K562 (cell line): ENCODE data around the gene EPHA1. TPM values are rescaled to one million over a fixed set of nuclear protein-coding genes. Genes with fewer than 3 reads are reported as not detected.

Experiments used
- ATAC-seq: fragments of 200-7000 bp; cut with Tn5 transposase; 3 replicates; pipeline ENCODE4 v1.9.1; 2020; ENCODE audit warnings: moderate library complexity
- BruUV-seq: library from RNA; stranded (reverse); fragments of 400-500 nt; replicated peaks from 2 replicates; lab custom pipeline; 2021; lab: Mats Ljungman, UMichigan
- CTCF ChIA-PET: fragments of 300-600 bp; formaldehyde crosslinking; extraction: SDS; loops from one replicate; lab custom pipeline; 2021; ENCODE audit warnings: low intra/inter-chr PET ratio; lab: Yijun Ruan, JAX
- POLR2A ChIA-PET: fragments of 300-600, 350-650 bp; sonication (Branson Sonifier 250); formaldehyde crosslinking; extraction: SDS; loops from one replicate; lab custom pipeline; 2021; ENCODE audit warnings: antibody characterized with exemption, inconsistent platforms; lab: Yijun Ruan, JAX
- DNase-seq, 4 experiments: peaks; one replicate each; pipeline versions ENCODE4 v3.0.0 to v3.0.0-alpha.2; 2011 to 2018; ENCODE audit warnings: low spot score in 3 of 4, mixed read lengths in 3 of 4; ENCODE audit errors: extremely low read depth in 1 of 4
- FAIRE-seq: peaks from 2 replicates; lab custom pipeline; 2011; peaks lifted over from hg19 to GRCh38; lab: Jason Lieb, UNC
- H2AFZ ChIP-seq: 2 replicates; pipeline ENCODE4 v1.6.0; 2011; ENCODE audit warnings: low read depth, low read length, control low read depth, inconsistent platforms
- H3K27ac ChIP-seq: fragments of 200-600 bp; 3 replicates; pipeline ENCODE4 v1.8.0; 2011; ENCODE audit warnings: low read depth, mild to moderate bottlenecking, control low read depth, inconsistent platforms, low read length, moderate library complexity, mixed read lengths; ENCODE audit errors: extremely low read depth
- H3K27me3 ChIP-seq, 2 experiments: fragments of 300-600 bp in 1 of 2; 2 replicates in 1 of 2; 3 replicates in 1 of 2; pipeline versions ENCODE4 v1.6.0 to v1.8.0; 2011; ENCODE audit warnings: inconsistent platforms in 2 of 2, low read length in 2 of 2, mild to moderate bottlenecking in 1 of 2, mixed read lengths in 1 of 2, moderate library complexity in 1 of 2; ENCODE audit not compliant: control insufficient read depth in 2 of 2, insufficient read depth in 2 of 2
- H3K36me3 ChIP-seq: fragments of 300-600 bp; 3 replicates; pipeline ENCODE4 v1.8.0; 2011; ENCODE audit warnings: mild to moderate bottlenecking, low read length, inconsistent platforms; ENCODE audit not compliant: control insufficient read depth, insufficient read depth
- H3K4me1 ChIP-seq, 2 experiments: fragments of 200-600 bp in 1 of 2; replicated peaks in 1 of 2; 2 replicates in 1 of 2; 3 replicates in 1 of 2; pipeline versions ENCODE4 v1.5.1 to v1.8.0; 2011; ENCODE audit warnings: inconsistent platforms in 2 of 2, low read length in 2 of 2, mild to moderate bottlenecking in 1 of 2, mixed read lengths in 1 of 2, moderate library complexity in 1 of 2; ENCODE audit not compliant: control insufficient read depth in 2 of 2, insufficient read depth in 2 of 2
- H3K4me2 ChIP-seq: 2 replicates; pipeline ENCODE4 v1.6.1; 2011; ENCODE audit warnings: low read length, control low read depth, inconsistent platforms, mixed read lengths; ENCODE audit not compliant: insufficient read depth
- H3K4me3 ChIP-seq: fragments of 200-600 bp; sonication (generic), shearing (Covaris generic); 2 replicates; pipeline ENCODE4 v1.5.1; 2016; ENCODE audit warnings: control low read depth, inconsistent platforms
- H3K79me2 ChIP-seq: fragments of 200-600 bp; 3 replicates; pipeline ENCODE4 v1.8.0; 2011; ENCODE audit warnings: low read length, inconsistent platforms; ENCODE audit not compliant: control insufficient read depth, insufficient read depth
- H3K9ac ChIP-seq, 2 experiments: 2 replicates each; pipeline versions ENCODE4 v1.6.0 to v1.6.1; 2011; ENCODE audit warnings: low read depth in 2 of 2, low read length in 2 of 2, control low read depth in 1 of 2, inconsistent platforms in 1 of 2, mild to moderate bottlenecking in 1 of 2, mixed read lengths in 1 of 2; ENCODE audit not compliant: insufficient read depth in 1 of 2
- H3K9me1 ChIP-seq: one replicate; pipeline ENCODE4 v1.6.0; 2011; ENCODE audit warnings: inconsistent platforms, mild to moderate bottlenecking, low read length, moderate library complexity; ENCODE audit not compliant: control insufficient read depth, insufficient read depth
- H3K9me3 ChIP-seq: replicated peaks from 2 replicates; pipeline ENCODE4 v1.5.1; 2011; ENCODE audit warnings: low read depth, low read length, inconsistent platforms; ENCODE audit not compliant: control insufficient read depth, insufficient read depth
- H4K20me1 ChIP-seq: replicated peaks from 2 replicates; pipeline ENCODE4 v1.6.1; 2011; ENCODE audit warnings: low read length, inconsistent platforms, mixed read lengths; ENCODE audit not compliant: control insufficient read depth, insufficient read depth
- CBFA2T3 ChIP-seq: fragments of 450-650 bp; IDR thresholded peaks from 2 replicates; pipeline ENCODE4 v1.6.1; 2017
- FUS ChIP-seq: fragments of 200-400 bp; formaldehyde crosslinking; optimal IDR thresholded peaks from 2 replicates; pipeline ENCODE3; 2017; ENCODE audit warnings: low read depth, low read length
- KLF13 ChIP-seq: fragments of 450-650 bp; IDR thresholded peaks from 2 replicates; pipeline ENCODE4 v1.6.1; 2016; ENCODE audit warnings: missing genetic modification characterization, low read depth, mild to moderate bottlenecking, missing compliant biosample characterization, moderate library complexity, borderline replicate concordance
- NR2C1 ChIP-seq, 2 experiments: fragments of 450-650 bp; IDR thresholded peaks; 2 replicates each; pipeline ENCODE4 v1.6.1; 2017; ENCODE audit warnings: mild to moderate bottlenecking in 2 of 2, antibody characterized with exemption in 1 of 2, inconsistent platforms in 1 of 2, missing compliant biosample characterization in 1 of 2, missing genetic modification characterization in 1 of 2
- PHF21A ChIP-seq: fragments of 450-650 bp; IDR thresholded peaks from 2 replicates; pipeline ENCODE4 v1.6.1; 2017; ENCODE audit warnings: low read depth, borderline replicate concordance
- ZNF778 ChIP-seq: fragments of 450-650 bp; formaldehyde crosslinking; IDR thresholded peaks from 2 replicates; pipeline ENCODE4 v1.4.0; 2020; ENCODE audit warnings: mild to moderate bottlenecking, moderate library complexity
- ZNF79 ChIP-seq: fragments of 250-450 bp; sonication (Bioruptor Pico); IDR thresholded peaks from 2 replicates; pipeline ENCODE4 v1.4.0; 2020; ENCODE audit warnings: low read depth, mild to moderate bottlenecking, moderate library complexity
- WGBS: fragments of 100-300 bp; shearing (Covaris generic); methylation state at CpG from one replicate; pipeline ENCODE4 v1.1.6; 2016; ENCODE audit warnings: low coverage, mixed read lengths; ENCODE audit not compliant: insufficient coverage; ENCODE audit errors: missing lambda C conversion rate; 5-methylcytosine and 5-hydroxymethylcytosine counted together
- in situ Hi-C: fragments of 300-500 bp; cut with MboI; formaldehyde crosslinking; loops from 4 replicates; pipeline ENCODE4 v1.15.0; 2018; ENCODE audit warnings: inconsistent platforms, mixed read lengths
- intact Hi-C: fragments of 100-400 bp; cut with micrococcal nuclease; formaldehyde crosslinking; loops from 2 replicates; pipeline ENCODE4 v1.14.2; 2022
- polyA plus RNA-seq, 8 experiments: library from polyadenylated mRNA; depleted of rRNA in 4 of 8; stranded (reverse) in 5 of 8; unstranded in 3 of 8; fragments of >200 nt; fragmentation: Nextera tagmentation in 2 of 8; fragmentation: Illumina TruSeq in 1 of 8; extraction: Ambion mirVana in 2 of 8; extraction: Trizol in 1 of 8; gene quantifications; 2 replicates each; pipeline versions ENCODE4 v1.2.1 to v1.2.3, GENCODE V29; 2011 to 2014; ENCODE audit warnings: inconsistent platforms in 1 of 8, missing spikeins in 1 of 8
- total RNA-seq, 7 experiments: library from RNA; depleted of rRNA in 6 of 7; stranded (reverse); fragments of >200 nt in 6 of 7; fragmentation: Illumina TruSeq in 2 of 7; extraction: Trizol in 2 of 7; gene quantifications; 2 replicates each; pipeline versions ENCODE4 v1.2.1 to v1.2.3, GENCODE V29; 2011 to 2021; ENCODE audit warnings: low replicate concordance in 1 of 7
- TF ChIP-seq, protein P1 (sequence below): fragments of 450-650 bp; formaldehyde crosslinking; IDR thresholded peaks from 2 replicates; pipeline ENCODE4 v1.4.0; 2022; ENCODE audit warnings: missing genetic modification characterization
- TF ChIP-seq, protein P2 (sequence below): fragments of 450-650 bp; IDR thresholded peaks from 2 replicates; pipeline ENCODE4 v1.6.1; 2016; ENCODE audit warnings: borderline replicate concordance
- TF ChIP-seq, protein P3 (sequence below), 2 experiments: fragments of 450-650 bp; IDR thresholded peaks; 2 replicates each; pipeline ENCODE4 v1.6.1; 2016

The EPHA1 gene
- total and polyA plus RNA-seq, 9 of the 15 experiments (the other 6 are each of a cell fraction or from before 2014, with no cell fraction given): 0.22 to 0.57 (median 0.32) TPM; not detected in 6

DNA sequence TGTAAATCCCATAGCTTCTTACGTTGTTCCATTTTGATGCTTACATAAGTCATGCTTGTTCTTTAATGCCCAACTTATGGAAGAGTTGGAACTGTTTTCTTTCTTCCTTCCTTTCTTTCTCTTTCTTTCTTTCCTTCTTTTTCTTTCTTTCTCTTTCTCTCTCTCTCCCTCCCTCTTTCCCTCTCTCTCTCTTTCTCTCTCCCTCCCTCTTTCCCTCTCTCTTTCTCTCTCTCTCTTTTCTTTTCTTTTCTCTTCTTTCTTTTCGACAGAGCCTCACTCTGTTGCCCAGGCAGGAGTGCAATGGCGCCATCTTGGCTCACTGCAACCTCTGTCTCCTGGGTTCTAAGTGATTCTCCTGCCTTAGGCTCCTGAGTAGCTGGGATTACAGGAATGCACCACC lies 65.1 kb downstream of the EPHA1 start (continued):
- TF ChIP-seq, protein P1, sequence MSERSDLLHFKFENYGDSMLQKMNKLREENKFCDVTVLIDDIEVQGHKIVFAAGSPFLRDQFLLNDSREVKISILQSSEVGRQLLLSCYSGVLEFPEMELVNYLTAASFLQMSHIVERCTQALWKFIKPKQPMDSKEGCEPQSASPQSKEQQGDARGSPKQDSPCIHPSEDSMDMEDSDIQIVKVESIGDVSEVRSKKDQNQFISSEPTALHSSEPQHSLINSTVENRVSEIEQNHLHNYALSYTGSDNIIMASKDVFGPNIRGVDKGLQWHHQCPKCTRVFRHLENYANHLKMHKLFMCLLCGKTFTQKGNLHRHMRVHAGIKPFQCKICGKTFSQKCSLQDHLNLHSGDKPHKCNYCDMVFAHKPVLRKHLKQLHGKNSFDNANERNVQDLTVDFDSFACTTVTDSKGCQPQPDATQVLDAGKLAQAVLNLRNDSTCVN: 0 out of 2 replicates have a peak, but pooled peaks have one; percentile 71
- no peak for TF ChIP-seq NR2C1 (IDR thresholded peaks at IDR 0.05)
- TF ChIP-seq NR2C1 (tag; IDR thresholded peaks at IDR 0.05): no peak
- TF ChIP-seq, protein P2, sequence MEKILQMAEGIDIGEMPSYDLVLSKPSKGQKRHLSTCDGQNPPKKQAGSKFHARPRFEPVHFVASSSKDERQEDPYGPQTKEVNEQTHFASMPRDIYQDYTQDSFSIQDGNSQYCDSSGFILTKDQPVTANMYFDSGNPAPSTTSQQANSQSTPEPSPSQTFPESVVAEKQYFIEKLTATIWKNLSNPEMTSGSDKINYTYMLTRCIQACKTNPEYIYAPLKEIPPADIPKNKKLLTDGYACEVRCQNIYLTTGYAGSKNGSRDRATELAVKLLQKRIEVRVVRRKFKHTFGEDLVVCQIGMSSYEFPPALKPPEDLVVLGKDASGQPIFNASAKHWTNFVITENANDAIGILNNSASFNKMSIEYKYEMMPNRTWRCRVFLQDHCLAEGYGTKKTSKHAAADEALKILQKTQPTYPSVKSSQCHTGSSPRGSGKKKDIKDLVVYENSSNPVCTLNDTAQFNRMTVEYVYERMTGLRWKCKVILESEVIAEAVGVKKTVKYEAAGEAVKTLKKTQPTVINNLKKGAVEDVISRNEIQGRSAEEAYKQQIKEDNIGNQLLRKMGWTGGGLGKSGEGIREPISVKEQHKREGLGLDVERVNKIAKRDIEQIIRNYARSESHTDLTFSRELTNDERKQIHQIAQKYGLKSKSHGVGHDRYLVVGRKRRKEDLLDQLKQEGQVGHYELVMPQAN: no peak
- TF ChIP-seq ZNF79 (CRISPR knock-in tag): no peak
- TF ChIP-seq ZNF778 (CRISPR knock-in tag): no peak
- no peak for TF ChIP-seq FUS

DNA sequence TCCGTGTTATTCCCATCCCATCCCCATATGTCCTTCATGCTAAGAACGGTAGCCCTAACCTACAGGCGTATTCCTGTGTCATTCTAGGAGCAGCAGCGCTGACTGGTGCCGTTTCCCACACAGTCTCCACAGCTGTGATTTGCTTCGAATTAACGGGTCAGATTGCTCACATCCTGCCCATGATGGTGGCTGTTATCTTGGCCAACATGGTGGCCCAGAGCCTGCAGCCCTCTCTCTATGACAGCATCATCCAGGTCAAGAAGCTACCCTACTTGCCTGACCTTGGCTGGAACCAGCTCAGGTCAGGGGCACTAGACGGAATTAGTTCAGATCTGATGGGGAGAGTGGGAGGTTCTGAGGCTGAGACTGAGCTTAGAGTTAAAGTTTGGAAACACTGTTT lies 66.8 kb downstream of the EPHA1 start:
- Histone ChIP-seq H3K9me3 (no peaks in the 10 kb centered on the region), H3K9ac (no peak overlapping the region), H3K4me2 (no peak overlapping the region), H2AFZ (no peak overlapping the region), H3K9me1 (no peaks in the 10 kb centered on the region), H3K4me3 (no peak overlapping the region), H3K36me3 (no peaks in the 10 kb centered on the region), H3K27me3 (peaks cover 30 to 42% of the 10 kb centered on the region in 2 experiments), H3K27ac (no peak overlapping the region), H4K20me1 (no peaks in the 10 kb centered on the region), H3K4me1 (peaks cover 0 to 7% of the 10 kb centered on the region in 2 experiments; a peak in 2 of 5 replicates), H3K79me2 (no peaks in the 10 kb centered on the region)
- intact Hi-C loops: no loop called here
- ATAC-seq: no peak
- ChIA-PET CTCF (no interaction called here), POLR2A (no interaction called here)
- DNase-seq: no peak
- in situ Hi-C loops: no loop called here
- FAIRE-seq: no peak
- under 1% methylated on average over 8 of the region's 8 CpGs for WGBS
- BruUV-seq: no TSS peak
- TF ChIP-seq KLF13 (tag): no peak
- TF ChIP-seq CBFA2T3: peak; percentile 8; the same call in 1 of the 2 replicates
- TF ChIP-seq, protein P3, sequence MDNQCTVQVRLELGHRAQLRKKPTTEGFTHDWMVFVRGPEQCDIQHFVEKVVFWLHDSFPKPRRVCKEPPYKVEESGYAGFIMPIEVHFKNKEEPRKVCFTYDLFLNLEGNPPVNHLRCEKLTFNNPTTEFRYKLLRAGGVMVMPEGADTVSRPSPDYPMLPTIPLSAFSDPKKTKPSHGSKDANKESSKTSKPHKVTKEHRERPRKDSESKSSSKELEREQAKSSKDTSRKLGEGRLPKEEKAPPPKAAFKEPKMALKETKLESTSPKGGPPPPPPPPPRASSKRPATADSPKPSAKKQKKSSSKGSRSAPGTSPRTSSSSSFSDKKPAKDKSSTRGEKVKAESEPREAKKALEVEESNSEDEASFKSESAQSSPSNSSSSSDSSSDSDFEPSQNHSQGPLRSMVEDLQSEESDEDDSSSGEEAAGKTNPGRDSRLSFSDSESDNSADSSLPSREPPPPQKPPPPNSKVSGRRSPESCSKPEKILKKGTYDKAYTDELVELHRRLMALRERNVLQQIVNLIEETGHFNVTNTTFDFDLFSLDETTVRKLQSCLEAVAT (IDR thresholded peaks at IDR 0.05): no peak
- 0 out of 2 replicates have a peak, but pooled peaks have one; percentile 51 for TF ChIP-seq PHF21A
